Neuron (in vitro differentiated cells): ENCODE results near the gene GSG1L2.
"Not testable (repeated sequence)": the region's sequence is repeated elsewhere in the genome, so short reads cannot be mapped to it uniquely, and the experiment has no call there.

Experiments used
- H2AFZ ChIP-seq: one replicate; pipeline ENCODE4 v1.6.1; 2013; ENCODE audit warnings: low read depth, mild to moderate bottlenecking, inconsistent platforms, low read length, moderate library complexity
- H3K27me3 ChIP-seq: one replicate; pipeline ENCODE4 v1.6.1; 2013; ENCODE audit warnings: low read length; ENCODE audit not compliant: insufficient read depth
- H3K36me3 ChIP-seq: one replicate; pipeline ENCODE4 v1.6.1; 2013; ENCODE audit warnings: low read length; ENCODE audit not compliant: insufficient read depth
- H3K4me1 ChIP-seq: one replicate; pipeline ENCODE4 v1.6.1; 2013; ENCODE audit warnings: low read length; ENCODE audit not compliant: insufficient read depth
- H3K4me3 ChIP-seq: 2 replicates; pipeline ENCODE4 v1.5.1; 2013; ENCODE audit warnings: mild to moderate bottlenecking, low read length, moderate library complexity
- H3K9me3 ChIP-seq: one replicate; pipeline ENCODE4 v1.6.1; 2013; ENCODE audit warnings: low read length

GSG1L2 gene

GRCh38 chr17:9798008-9798407, 23.9 kb downstream of the GSG1L2 start:
- H3K27me3 ChIP-seq, result no peaks in the 10 kb centered on the region

DNA sequence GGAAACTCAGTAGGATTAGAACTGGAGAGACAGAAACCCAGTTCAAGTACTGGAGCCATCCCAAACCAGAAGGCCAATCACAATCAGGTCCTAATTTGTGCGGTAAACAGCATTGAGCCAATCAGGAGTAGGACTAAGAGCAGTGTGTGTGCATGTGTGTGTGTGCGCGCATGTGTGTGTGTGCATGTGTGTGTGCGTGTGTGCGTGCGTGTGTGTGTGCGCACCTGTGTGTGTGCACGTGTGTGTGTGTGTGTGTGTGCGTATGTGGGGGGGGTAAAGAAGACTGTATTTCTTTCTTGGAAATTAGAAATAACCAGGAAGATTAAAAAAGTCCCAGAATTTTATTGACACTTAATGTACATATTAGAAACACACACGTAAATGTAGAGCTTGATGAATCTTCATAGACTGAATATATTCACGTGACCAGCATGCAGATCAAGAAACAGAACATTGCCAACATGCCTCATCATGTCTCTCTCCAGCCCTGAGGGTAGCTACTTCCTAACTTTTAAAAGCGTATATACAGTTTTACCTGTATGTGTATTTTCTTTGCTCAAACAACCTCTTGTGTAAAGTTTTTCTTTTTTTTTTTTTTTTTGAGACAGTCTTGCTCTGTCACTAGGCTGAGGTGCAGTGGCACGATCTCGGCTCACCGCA, 29.6 kb downstream of the GSG1L2 start:
- Histone ChIP-seq H3K9me3 (no peaks in the 10 kb centered on the region), H2AFZ (no peak overlapping the region), H3K27me3 (no peaks in the 10 kb centered on the region), H3K36me3 (no peaks in the 10 kb centered on the region), H3K4me1 (no peaks in the 10 kb centered on the region), H3K4me3 (no peak overlapping the region)

More at GRCh38 chr17:9798008-9798407, 23.9 kb downstream of the GSG1L2 start:
- Histone ChIP-seq H2AFZ (no peak overlapping the region), H3K4me3 (no peak overlapping the region), H3K36me3 (no peaks in the 10 kb centered on the region), H3K4me1 (no peaks in the 10 kb centered on the region), H3K9me3 (no peaks in the 10 kb centered on the region)

DNA sequence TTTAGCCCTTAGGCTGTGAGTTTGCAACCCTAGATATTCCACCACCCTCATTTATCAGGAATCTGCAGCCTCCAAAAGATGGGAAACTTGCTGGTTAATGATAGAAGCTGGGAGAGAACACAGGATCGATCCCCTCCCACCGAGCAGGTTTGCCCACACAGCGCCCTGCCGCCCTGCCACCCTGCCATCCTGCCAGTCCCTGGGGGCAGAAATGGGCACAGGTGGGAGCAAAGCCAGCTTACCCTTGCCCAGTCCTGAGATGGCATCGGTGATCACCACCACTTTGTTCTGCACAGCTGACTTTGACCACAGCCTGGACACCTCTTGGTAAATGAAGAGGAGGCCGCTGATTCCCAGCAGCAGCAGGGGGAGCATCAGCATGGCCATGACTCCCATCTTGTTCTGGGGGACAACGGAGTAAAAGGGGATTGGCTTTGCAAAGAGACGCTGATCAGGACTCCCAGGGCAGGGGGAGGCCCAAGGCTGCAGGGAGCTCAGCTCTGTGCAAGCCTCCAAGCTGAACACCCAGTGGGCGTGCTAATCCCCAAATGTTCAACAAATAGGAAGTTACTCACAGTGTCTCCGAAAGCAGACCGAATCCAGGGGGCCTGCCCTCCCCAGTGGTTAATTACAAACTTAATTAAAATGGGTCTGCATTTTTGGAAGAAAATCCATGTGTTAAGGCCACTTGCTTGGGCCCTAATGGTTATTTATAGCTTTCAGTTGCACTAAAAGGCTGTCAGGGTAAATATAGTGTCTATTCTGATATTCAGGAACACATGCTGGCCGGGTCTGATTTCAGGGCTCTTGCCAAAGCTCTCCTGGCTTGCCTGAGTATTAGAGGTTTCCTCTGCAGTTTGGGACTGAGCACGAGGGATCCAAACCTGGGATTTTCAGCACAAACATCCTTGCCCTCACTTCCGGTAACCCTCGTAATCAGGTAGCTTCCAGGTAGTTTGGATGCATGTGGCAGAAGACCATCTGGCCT, 30.7 kb downstream of the GSG1L2 start, which contains the start of gene DHRS7C:
Gene DHRS7C, minus strand, starts transcription at position 704 of the 988 bp plus-strand sequence. Its CDS starts 308 bp downstream, at position 396.
- no peaks in the 10 kb centered on the region for H3K9me3 ChIP-seq
- H2AFZ ChIP-seq, result no peak within 1 kb of the TSS
- H3K27me3 ChIP-seq, result no peaks in the 10 kb centered on the region
- H3K36me3 ChIP-seq, result no peaks in the 10 kb centered on the region
- no peak within 1 kb of the TSS for H3K4me3 ChIP-seq
- no peaks in the 10 kb centered on the region for H3K4me1 ChIP-seq

DNA sequence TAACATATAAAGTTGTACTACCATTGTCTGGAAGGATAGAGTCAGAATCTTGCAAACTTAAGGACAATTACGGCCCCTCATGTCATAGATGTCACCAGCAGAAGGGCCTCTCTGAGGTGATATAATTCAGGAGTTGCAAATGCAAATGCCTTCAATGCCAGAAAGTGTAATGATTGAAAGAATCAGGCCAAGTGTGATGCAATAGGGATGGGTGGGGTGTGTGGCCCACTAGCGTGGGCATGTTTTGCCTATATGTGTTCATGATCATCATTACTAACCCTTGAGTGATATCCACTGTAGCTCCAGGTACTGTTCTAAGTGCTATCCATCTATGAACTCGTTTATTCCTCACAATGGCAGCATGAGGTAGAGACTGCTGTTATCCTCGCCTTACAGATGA, 31.6 kb downstream of the GSG1L2 start:
- Histone ChIP-seq H3K27me3 (no peaks in the 10 kb centered on the region), H3K4me3 (no peak overlapping the region), H3K9me3 (no peaks in the 10 kb centered on the region)

GRCh38 chr17:9788601-9789000, 33.3 kb downstream of the GSG1L2 start:
- Histone ChIP-seq H3K4me1 (no peaks in the 10 kb centered on the region), H3K36me3 (no peaks in the 10 kb centered on the region), H2AFZ (no peak overlapping the region), H3K9me3 (no peaks in the 10 kb centered on the region), H3K27me3 (no peaks in the 10 kb centered on the region), H3K4me3 (no peak overlapping the region)

More for the DNA sequence above, 31.6 kb downstream of the GSG1L2 start:
- Histone ChIP-seq H3K4me1 (no peaks in the 10 kb centered on the region), H3K36me3 (no peaks in the 10 kb centered on the region), H2AFZ (no peak overlapping the region)

- Histone ChIP-seq H3K4me1 (no peaks in the 10 kb centered on the region), H3K9me3 (no peaks in the 10 kb centered on the region), H2AFZ (no peak overlapping the region), H3K27me3 (no peaks in the 10 kb centered on the region), H3K36me3 (no peaks in the 10 kb centered on the region), H3K4me3 (no peak overlapping the region)
These were observed 37.3 kb downstream of the GSG1L2 start for GRCh38 chr17:9784544-9784943.

GRCh38 chr17:9783465-9783864, 38.4 kb downstream of the GSG1L2 start:
- not testable (repeated sequence) for H3K36me3 ChIP-seq, H2AFZ ChIP-seq

GRCh38 chr17:9783050-9783449, 38.8 kb downstream of the GSG1L2 start:
- Histone ChIP-seq H2AFZ (no peak overlapping the region), H3K36me3 (no peaks in the 10 kb centered on the region), H3K4me3 (no peak overlapping the region), H3K9me3 (no peaks in the 10 kb centered on the region), H3K27me3 (no peaks in the 10 kb centered on the region), H3K4me1 (no peaks in the 10 kb centered on the region)

More at GRCh38 chr17:9783465-9783864, 38.4 kb downstream of the GSG1L2 start:
- H3K4me3 ChIP-seq, H3K4me1 ChIP-seq, H3K27me3 ChIP-seq, H3K9me3 ChIP-seq: not testable (repeated sequence)

DNA sequence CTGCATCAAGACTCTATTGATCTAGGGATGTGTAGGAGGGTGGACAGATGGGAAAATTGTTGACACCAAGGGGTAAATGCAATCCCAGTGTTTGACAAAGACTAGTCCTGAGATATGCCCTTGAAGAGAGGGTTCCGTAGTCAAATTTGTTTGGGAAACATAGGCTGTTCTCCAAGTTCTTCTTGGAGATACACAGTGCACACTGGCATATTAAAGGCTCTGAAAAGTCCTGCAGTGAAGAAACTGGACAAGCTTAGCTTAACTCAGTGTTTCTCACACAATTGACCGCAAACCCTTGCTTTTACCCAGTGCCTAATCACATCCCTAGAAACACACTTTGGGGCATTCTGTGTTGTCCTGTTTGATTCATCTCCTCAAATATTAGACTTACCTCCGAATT, 41.3 kb downstream of the GSG1L2 start:
- H3K36me3 ChIP-seq, result no peaks in the 10 kb centered on the region
- H3K9me3 ChIP-seq, result no peaks in the 10 kb centered on the region

GRCh38 chr17:9776911-9777310, 45.0 kb downstream of the GSG1L2 start:
- H2AFZ ChIP-seq, result no peak overlapping the region
- H3K36me3 ChIP-seq, result no peaks in the 10 kb centered on the region
- no peaks in the 10 kb centered on the region for H3K9me3 ChIP-seq
- no peaks in the 10 kb centered on the region for H3K4me1 ChIP-seq
- H3K4me3 ChIP-seq, result no peak overlapping the region
- H3K27me3 ChIP-seq, result no peaks in the 10 kb centered on the region

More for the DNA sequence above, 41.3 kb downstream of the GSG1L2 start:
- Histone ChIP-seq H3K4me3 (no peak overlapping the region), H3K27me3 (no peaks in the 10 kb centered on the region), H3K4me1 (no peaks in the 10 kb centered on the region), H2AFZ (no peak overlapping the region)

DNA sequence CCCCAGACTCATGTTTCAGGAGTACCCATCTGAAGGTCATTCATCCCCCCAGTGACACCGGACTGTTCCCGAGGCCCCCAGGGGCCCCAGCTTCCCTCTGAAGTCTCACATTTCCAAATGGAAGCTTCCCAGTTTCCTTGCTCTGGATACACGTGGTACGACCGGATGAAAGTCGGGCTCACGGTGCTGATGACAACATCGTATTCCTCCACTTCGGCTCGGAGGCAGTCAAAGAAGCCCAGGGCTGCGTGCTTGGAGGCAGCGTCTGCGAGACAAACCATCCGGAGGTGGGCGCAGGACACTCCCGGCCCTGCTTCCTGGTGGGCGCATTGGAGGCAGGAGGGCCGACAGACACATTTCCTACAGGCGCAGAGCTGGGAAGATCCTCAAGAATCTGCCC, 49.2 kb downstream of the GSG1L2 start:
- Histone ChIP-seq H2AFZ (no peak overlapping the region), H3K4me1 (no peaks in the 10 kb centered on the region), H3K4me3 (no peak overlapping the region), H3K36me3 (no peaks in the 10 kb centered on the region), H3K9me3 (no peaks in the 10 kb centered on the region), H3K27me3 (no peaks in the 10 kb centered on the region)

GRCh38 chr17:9771465-9771864, 50.4 kb downstream of the GSG1L2 start:
- no peaks in the 10 kb centered on the region for H3K4me1 ChIP-seq
- H3K36me3 ChIP-seq, result no peaks in the 10 kb centered on the region
- H3K9me3 ChIP-seq, result no peaks in the 10 kb centered on the region
- no peak overlapping the region for H3K4me3 ChIP-seq
- H3K27me3 ChIP-seq, result no peaks in the 10 kb centered on the region
- H2AFZ ChIP-seq, result no peak overlapping the region

- no peaks in the 10 kb centered on the region for H3K9me3 ChIP-seq
- H2AFZ ChIP-seq, result no peak overlapping the region
- no peak overlapping the region for H3K4me3 ChIP-seq
- no peaks in the 10 kb centered on the region for H3K27me3 ChIP-seq
- no peaks in the 10 kb centered on the region for H3K4me1 ChIP-seq
- no peaks in the 10 kb centered on the region for H3K36me3 ChIP-seq
These were observed 52.7 kb downstream of the GSG1L2 start for GRCh38 chr17:9769036-9769695.
